Small intestine (tissue), 7 donors: ENCODE results near the gene PDK1. TPM values are rescaled to one million over a fixed set of nuclear protein-coding genes. Genes with fewer than 3 reads are reported as not detected.

Experiments used
- DNase-seq, 2 donors: peaks; one replicate each; pipeline versions ENCODE4 v3.0.0 to v3.0.0-alpha.2; 2013
- FAIRE-seq: peaks from 2 replicates; lab custom pipeline; 2012; peaks lifted over from hg19 to GRCh38; lab: Jason Lieb, UNC
- H3K27ac ChIP-seq, 3 donors: one replicate each; pipeline ENCODE4 v1.5.1; 2013; ENCODE audit warnings: low read length in 2 of 3, mild to moderate bottlenecking in 2 of 3, control low read depth in 1 of 3, inconsistent platforms in 1 of 3, low read depth in 1 of 3, moderate library complexity in 1 of 3
- H3K27me3 ChIP-seq, 3 donors: one replicate each; pipeline ENCODE4 v1.6.1; 2013; ENCODE audit warnings: low read length in 3 of 3, inconsistent platforms in 1 of 3; ENCODE audit not compliant: control insufficient read depth in 3 of 3, insufficient read depth in 3 of 3
- H3K36me3 ChIP-seq, 3 donors: one replicate each; pipeline ENCODE4 v1.6.1; 2013; ENCODE audit warnings: low read length in 3 of 3, inconsistent platforms in 1 of 3, low read depth in 1 of 3, mild to moderate bottlenecking in 1 of 3, moderate library complexity in 1 of 3; ENCODE audit not compliant: control insufficient read depth in 3 of 3, insufficient read depth in 2 of 3
- H3K4me1 ChIP-seq, 3 donors: one replicate each; pipeline ENCODE4 v1.6.1; 2013; ENCODE audit warnings: low read length in 2 of 3, inconsistent platforms in 1 of 3, low read depth in 1 of 3, mild to moderate bottlenecking in 1 of 3, moderate library complexity in 1 of 3; ENCODE audit not compliant: control insufficient read depth in 3 of 3, insufficient read depth in 2 of 3
- H3K4me3 ChIP-seq, 3 donors: one replicate each; pipeline ENCODE4 v1.5.1; 2013; ENCODE audit warnings: low read length in 3 of 3, control low read depth in 1 of 3, inconsistent platforms in 1 of 3, low read depth in 1 of 3, mild to moderate bottlenecking in 1 of 3, moderate library complexity in 1 of 3
- H3K9me3 ChIP-seq, 2 donors: one replicate each; pipeline ENCODE4 v1.6.1; 2013; ENCODE audit warnings: low read depth in 1 of 2, low read length in 1 of 2; ENCODE audit not compliant: control insufficient read depth in 2 of 2, insufficient read depth in 1 of 2
- WGBS, 3 donors: extraction: QIAGEN DNeasy Blood & Tissue Kit; methylation state at CpG; one replicate each; pipeline ENCODE4 v1.1.7; 2013; 5-methylcytosine and 5-hydroxymethylcytosine counted together
- polyA plus RNA-seq, 4 donors: library from polyadenylated mRNA; stranded (reverse) in 3 of 4; unstranded in 1 of 4; fragments of 200-250 nt in 3 of 4; fragments of 120-200 nt in 1 of 4; gene quantifications; one replicate each; pipeline versions ENCODE4 v1.2.1 to v1.2.3, GENCODE V29; 2013
- donor health status: healthy with polysubstance abuse.
- donor health status: control.
- donor health status: control.
- donor health status: Bipolar disorder and iron deficiency.
- donor health status: healthy.

Gene PDK1
- polyA plus RNA-seq, 4 donors: 2.7 to 13.1 (median 4.8) TPM

DNA sequence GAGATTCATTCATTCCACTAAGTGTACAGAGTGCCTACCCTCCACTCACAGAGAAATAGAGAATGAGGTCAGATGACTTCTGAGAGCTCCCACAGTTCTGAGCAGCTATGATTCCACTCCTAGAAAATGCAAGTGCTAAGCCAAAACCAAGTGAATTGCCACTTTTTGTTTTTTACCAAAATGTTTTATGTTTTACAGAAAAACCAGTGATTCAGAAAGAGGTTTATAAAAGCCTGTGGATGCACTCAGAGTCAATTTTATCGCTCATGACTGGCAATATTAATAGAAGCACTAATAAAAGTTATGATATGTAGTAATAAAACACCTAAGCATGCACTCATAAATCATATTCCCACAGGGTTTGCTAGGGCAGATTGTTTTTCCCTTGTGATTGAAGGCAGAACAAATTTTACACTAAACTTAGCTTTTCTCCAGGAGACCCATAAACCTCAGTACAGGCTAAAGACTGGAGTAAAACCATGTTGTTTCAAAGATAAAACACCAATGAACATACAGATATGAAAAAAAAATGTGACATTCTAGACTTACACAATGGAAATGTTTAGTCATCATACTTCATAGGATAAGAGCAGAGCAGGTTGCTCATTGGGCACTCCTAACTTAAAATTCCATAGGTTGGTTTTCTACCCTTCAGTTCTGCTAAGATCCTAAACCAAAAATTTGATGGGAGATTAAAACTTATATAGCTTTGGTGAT is 67.5 kb downstream of the PDK1 start:
- no peak for FAIRE-seq
- Histone ChIP-seq H3K27me3 (no peaks in the 10 kb centered on the region), H3K4me1 (no peaks in the 10 kb centered on the region), H3K9me3 (peaks cover 0 to 7% of the 10 kb centered on the region in 2 donors), H3K27ac (no peak overlapping the region), H3K36me3 (no peaks in the 10 kb centered on the region), H3K4me3 (no peak overlapping the region)
- DNase-seq: peak in 1 of 2 donors; percentile 68
- WGBS, 3 donors: 16 to 47% (median 39%) methylated on average over 1 of the region's 1 CpG

DNA sequence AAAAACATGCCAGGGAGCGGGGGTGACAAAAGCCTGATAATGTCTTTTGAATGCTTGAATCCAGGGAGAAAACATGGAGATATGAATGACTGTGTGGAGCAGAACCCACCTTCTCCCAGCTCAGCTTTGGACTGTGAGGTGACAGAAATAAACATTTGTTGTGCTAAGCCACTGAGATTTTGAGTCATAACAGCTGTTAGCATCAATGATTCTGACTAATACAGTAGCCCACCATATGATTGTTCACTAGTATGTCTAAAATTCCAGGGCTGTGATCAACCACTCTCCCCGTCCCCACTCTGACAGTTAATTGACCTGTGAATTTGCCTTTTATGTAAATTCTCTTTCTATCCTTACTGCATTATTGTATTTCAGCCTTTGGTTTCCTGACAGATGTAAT is 69.1 kb downstream of the PDK1 start:
- no peaks in the 10 kb centered on the region for H3K4me1 ChIP-seq
- no peak overlapping the region for H3K4me3 ChIP-seq
- FAIRE-seq (no peak), DNase-seq (no peak)
- 89 to 97% (median 96%) methylated on average over 2 of the region's 2 CpGs for WGBS, 3 donors
- peaks cover 0 to 7% of the 10 kb centered on the region in 2 donors for H3K9me3 ChIP-seq
- no peaks in the 10 kb centered on the region for H3K27me3 ChIP-seq
- H3K27ac ChIP-seq: no peak overlapping the region
- H3K36me3 ChIP-seq: no peaks in the 10 kb centered on the region

DNA sequence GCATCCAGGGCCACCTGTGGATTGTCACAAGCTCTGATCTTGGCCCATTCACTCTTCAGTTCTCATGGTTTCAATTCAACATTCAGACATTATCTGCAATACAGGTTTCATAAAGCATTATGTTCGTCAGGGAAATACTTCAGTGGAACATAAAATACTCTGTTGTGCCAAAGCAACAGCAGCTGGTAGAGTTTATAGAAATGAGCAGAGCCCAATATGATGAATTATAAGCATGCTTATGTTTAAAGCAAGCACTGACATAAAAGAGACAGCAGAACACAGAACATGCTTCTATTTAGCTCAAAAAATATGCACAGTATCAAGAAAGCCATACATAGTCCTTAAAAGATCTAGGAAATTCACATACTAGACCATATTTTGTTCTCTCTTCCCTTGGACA is 71.3 kb downstream of the PDK1 start:
- no peaks in the 10 kb centered on the region for H3K4me1 ChIP-seq
- H3K4me3 ChIP-seq: no peak overlapping the region
- 76 to 90% (median 87%) methylated on average over 1 of the region's 1 CpG for WGBS, 3 donors
- H3K27me3 ChIP-seq: no peaks in the 10 kb centered on the region
- DNase-seq (no peak), FAIRE-seq (no peak)
- H3K27ac ChIP-seq: no peak overlapping the region
- H3K9me3 ChIP-seq: peaks cover 0 to 7% of the 10 kb centered on the region in 2 donors
- no peaks in the 10 kb centered on the region for H3K36me3 ChIP-seq

DNA sequence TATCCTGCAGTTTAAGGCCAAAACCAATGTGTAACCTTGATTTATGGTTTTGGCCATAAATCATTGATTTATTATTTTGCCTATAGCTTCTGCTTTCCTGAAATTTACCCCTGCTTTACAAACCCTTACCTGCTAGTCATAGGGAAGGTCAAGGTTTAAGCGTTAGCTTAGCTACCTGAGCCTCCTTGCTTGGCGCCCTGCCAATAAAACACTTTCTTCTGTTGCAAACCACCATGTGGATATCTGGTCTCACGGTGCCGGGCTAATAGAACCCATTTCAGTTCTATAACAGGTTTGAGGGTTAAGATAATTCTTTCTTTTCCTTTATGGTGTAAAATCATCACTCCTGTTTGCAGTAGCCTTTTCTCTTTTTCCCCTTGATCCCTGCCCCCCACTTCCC is 72.2 kb downstream of the PDK1 start:
- WGBS, 3 donors: 49 to 74% (median 53%) methylated on average over 4 of the region's 4 CpGs
- Histone ChIP-seq H3K9me3 (peaks cover 0 to 7% of the 10 kb centered on the region in 2 donors), H3K27ac (no peak overlapping the region), H3K36me3 (no peaks in the 10 kb centered on the region), H3K4me1 (no peaks in the 10 kb centered on the region), H3K27me3 (no peaks in the 10 kb centered on the region), H3K4me3 (no peak overlapping the region)
- FAIRE-seq (no peak), DNase-seq (peak in 1 of 2 donors; percentile 59)

DNA sequence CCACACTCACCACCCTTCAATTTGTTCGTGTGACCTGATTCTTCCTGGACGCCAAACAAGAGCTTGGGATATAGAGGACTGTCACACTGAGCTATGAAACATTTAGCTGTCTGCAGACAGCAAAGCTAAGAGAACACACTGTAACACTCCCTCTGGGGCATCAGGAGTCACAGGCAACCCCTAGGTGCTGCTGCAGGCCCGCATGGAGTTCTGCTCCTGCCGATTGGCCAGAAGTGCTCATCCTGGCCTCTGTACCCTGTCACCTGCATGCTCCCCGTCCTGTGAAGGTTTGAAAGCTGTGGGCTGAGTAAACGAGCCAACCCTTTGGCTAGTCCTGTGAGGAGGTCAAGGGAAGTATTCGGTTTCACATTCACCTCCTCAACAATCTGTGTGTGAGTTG is 73.7 kb downstream of the PDK1 start:
- H3K27me3 ChIP-seq: no peaks in the 10 kb centered on the region
- H3K4me1 ChIP-seq: no peaks in the 10 kb centered on the region
- DNase-seq (no peak), FAIRE-seq (no peak)
- no peak overlapping the region for H3K4me3 ChIP-seq
- no peak overlapping the region for H3K27ac ChIP-seq
- no peaks in the 10 kb centered on the region for H3K36me3 ChIP-seq
- 86 to 90% (median 86%) methylated on average over 7 of the region's 7 CpGs for WGBS, 3 donors
- no peaks in the 10 kb centered on the region for H3K9me3 ChIP-seq

DNA sequence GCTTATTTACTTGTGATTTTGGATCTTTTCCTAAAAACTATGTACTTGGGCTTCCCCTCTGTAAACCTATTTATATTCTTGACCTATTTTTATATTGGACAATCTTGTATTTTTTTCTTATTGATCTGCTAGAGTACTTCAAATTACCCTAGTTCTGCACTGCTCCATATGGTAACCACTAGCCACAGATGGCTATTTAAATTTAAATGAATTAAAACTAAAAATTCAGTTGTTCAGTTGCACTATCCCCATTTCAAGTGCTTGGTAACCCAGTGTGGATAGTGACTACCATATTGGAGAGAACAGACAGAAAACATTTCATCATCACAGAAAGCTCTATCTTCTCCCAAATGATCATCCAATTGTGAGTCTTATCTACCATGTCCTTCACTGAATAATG is 74.3 kb downstream of the PDK1 start:
- no peak overlapping the region for H3K27ac ChIP-seq
- no peaks in the 10 kb centered on the region for H3K4me1 ChIP-seq
- no peaks in the 10 kb centered on the region for H3K27me3 ChIP-seq
- no peak overlapping the region for H3K4me3 ChIP-seq
- DNase-seq (no peak), FAIRE-seq (no peak)
- no peaks in the 10 kb centered on the region for H3K36me3 ChIP-seq
- no peaks in the 10 kb centered on the region for H3K9me3 ChIP-seq

DNA sequence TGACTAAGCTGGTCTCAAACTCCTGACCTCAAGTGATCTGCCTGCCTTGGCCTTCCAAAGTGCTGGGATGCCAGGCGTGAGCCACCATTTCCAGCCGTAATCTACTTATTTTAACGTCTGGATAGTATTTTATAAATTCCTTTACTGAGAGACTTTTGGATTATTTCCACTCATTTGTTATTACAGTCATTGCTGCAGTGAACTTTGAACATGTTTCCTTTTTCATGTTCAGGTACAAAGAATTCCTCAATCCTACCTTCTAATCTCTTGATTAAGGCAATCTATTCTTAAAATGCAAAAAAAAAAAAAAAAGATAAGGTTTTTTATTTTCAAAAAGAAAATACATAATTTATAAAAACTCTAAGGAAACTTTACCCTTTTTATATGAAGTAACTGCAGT is 78.6 kb downstream of the PDK1 start:
- H3K9me3 ChIP-seq: no peaks in the 10 kb centered on the region
- FAIRE-seq: no peak
- no peak overlapping the region for H3K27ac ChIP-seq
- H3K4me1 ChIP-seq: no peaks in the 10 kb centered on the region
- 23 to 57% (median 33%) methylated on average over 3 of the region's 3 CpGs for WGBS, 3 donors
- H3K36me3 ChIP-seq: no peaks in the 10 kb centered on the region
- no peaks in the 10 kb centered on the region for H3K27me3 ChIP-seq
- no peak for DNase-seq
- H3K4me3 ChIP-seq: no peak overlapping the region

DNA sequence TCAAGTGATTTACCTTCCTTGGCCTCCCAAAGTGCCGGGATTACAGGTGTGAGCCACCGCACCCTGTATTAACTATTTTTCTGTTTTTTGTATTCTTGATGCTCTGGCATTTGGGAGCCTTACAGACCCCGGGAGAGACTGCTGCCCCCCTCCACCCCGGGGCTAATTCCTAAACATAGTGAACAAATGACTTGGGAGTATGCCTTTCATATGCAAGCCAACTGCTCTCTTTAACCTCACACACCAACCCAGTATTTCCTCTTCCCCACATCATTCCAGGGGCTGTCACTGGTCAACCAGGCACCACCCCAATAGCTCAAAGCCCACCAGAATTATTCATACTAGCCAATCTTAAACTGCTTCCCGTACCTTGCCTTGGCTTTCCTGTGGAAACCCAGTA is 79.7 kb downstream of the PDK1 start:
- H3K4me1 ChIP-seq: no peaks in the 10 kb centered on the region
- H3K27ac ChIP-seq: no peak overlapping the region
- H3K27me3 ChIP-seq: no peaks in the 10 kb centered on the region
- FAIRE-seq (no peak), DNase-seq (no peak)
- no peaks in the 10 kb centered on the region for H3K9me3 ChIP-seq
- WGBS, 3 donors: 93 to 96% (median 94%) methylated on average over 5 of the region's 5 CpGs
- H3K4me3 ChIP-seq: no peak overlapping the region
- no peaks in the 10 kb centered on the region for H3K36me3 ChIP-seq

DNA sequence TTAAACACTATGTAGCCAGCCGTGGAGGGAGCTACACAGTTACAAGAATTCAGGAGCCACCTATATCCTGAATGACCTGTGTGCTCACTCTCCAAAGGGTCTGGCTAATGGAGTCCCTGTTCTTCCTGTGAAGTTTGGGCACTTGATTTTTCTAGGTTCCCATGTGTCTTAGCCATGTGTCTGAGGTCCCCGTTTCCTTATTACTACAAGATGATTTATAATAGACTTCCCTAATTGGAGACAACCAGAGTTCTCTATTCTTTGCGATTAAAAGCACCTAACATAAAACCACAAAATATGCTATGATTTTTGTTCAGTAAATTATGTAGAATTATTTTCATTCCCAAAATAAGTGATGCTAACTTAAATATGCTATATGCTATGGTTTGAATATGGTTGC is 83.4 kb downstream of the PDK1 start:
- H3K27me3 ChIP-seq: no peaks in the 10 kb centered on the region
- H3K36me3 ChIP-seq: no peaks in the 10 kb centered on the region
- no peak overlapping the region for H3K4me3 ChIP-seq
- no peak overlapping the region for H3K27ac ChIP-seq
- H3K4me1 ChIP-seq: no peaks in the 10 kb centered on the region
- 76 to 85% (median 79%) methylated on average over 3 of the region's 3 CpGs for WGBS, 3 donors
- no peaks in the 10 kb centered on the region for H3K9me3 ChIP-seq
- FAIRE-seq (no peak), DNase-seq (no peak)
